WTC11 (cell line): ENCODE data around the gene CCL2. TPM values are rescaled to one million over a fixed set of nuclear protein-coding genes. Genes with fewer than 3 reads are reported as not detected.

ENCODE experiments used
- ATAC-seq: fragments of 200-7000 bp; cut with Tn5 transposase; 2 replicates; pipeline ENCODE4 v1.10.0; 2021; ENCODE audit warnings: mild to moderate bottlenecking, moderate library complexity
- CTCF ChIA-PET: fragments of 300-600 bp; sonication (Branson Sonifier 250); formaldehyde crosslinking; loops from one replicate; lab custom pipeline; 2021; ENCODE audit warnings: antibody characterized with exemption; lab: Charles Lee
- POLR2A ChIA-PET: fragments of 350-600 bp; sonication (Branson Sonifier 250); formaldehyde crosslinking; loops from one replicate; lab custom pipeline; 2021; ENCODE audit warnings: antibody characterized with exemption; lab: Charles Lee
- DNase-seq: peaks from one replicate; pipeline ENCODE4 v3.0.0; 2021; ENCODE audit warnings: low spot score
- H3K27ac Mint-ChIP-seq: 2 replicates; pipeline ENCODE4 v1.8.0; 2021; ENCODE audit warnings: mixed read lengths
- H3K27me3 Mint-ChIP-seq: 2 replicates; pipeline ENCODE4 v1.8.0; 2021; ENCODE audit warnings: low read depth, mild to moderate bottlenecking, moderate library complexity, mixed read lengths
- H3K36me3 Mint-ChIP-seq: 2 replicates; pipeline ENCODE4 v1.8.0; 2021; ENCODE audit warnings: mixed read lengths
- H3K4me1 Mint-ChIP-seq: 2 replicates; pipeline ENCODE4 v1.8.0; 2022; ENCODE audit warnings: mixed read lengths
- H3K4me3 Mint-ChIP-seq: 2 replicates; pipeline ENCODE4 v1.8.0; 2021; ENCODE audit warnings: mild to moderate bottlenecking, moderate library complexity, mixed read lengths
- H3K9me3 Mint-ChIP-seq: 2 replicates; pipeline ENCODE4 v1.8.0; 2021; ENCODE audit warnings: mixed read lengths
- AFF4 ChIP-seq: sonication (generic); formaldehyde crosslinking; IDR thresholded peaks from 2 replicates; pipeline ENCODE4 v1.8.1; 2023; ENCODE audit warnings: mild to moderate bottlenecking, missing genetic modification reagents, borderline replicate concordance
- E2F5 ChIP-seq: sonication (generic); formaldehyde crosslinking; IDR thresholded peaks from 2 replicates; pipeline ENCODE4 v1.8.1; 2022; ENCODE audit warnings: mild to moderate bottlenecking, moderate library complexity, missing genetic modification reagents
- ESRRA ChIP-seq: sonication (generic); formaldehyde crosslinking; IDR thresholded peaks from 2 replicates; pipeline ENCODE4 v1.8.1; 2022; ENCODE audit warnings: mild to moderate bottlenecking, missing genetic modification reagents, borderline replicate concordance
- FOXJ3 ChIP-seq: sonication (generic); formaldehyde crosslinking; IDR thresholded peaks from 2 replicates; pipeline ENCODE4 v1.9.0; 2021; ENCODE audit warnings: missing genetic modification reagents, mild to moderate bottlenecking, borderline replicate concordance
- FOXK1 ChIP-seq: sonication (generic); formaldehyde crosslinking; IDR thresholded peaks from 2 replicates; pipeline ENCODE4 v1.8.0; 2022; ENCODE audit warnings: mild to moderate bottlenecking, moderate library complexity, missing genetic modification reagents
- GABPB1 ChIP-seq: sonication (generic); formaldehyde crosslinking; IDR thresholded peaks from 2 replicates; pipeline ENCODE4 v1.8.1; 2023; ENCODE audit warnings: mild to moderate bottlenecking, missing genetic modification reagents
- HMGXB4 ChIP-seq: sonication (generic); formaldehyde crosslinking; IDR thresholded peaks from 2 replicates; pipeline ENCODE4 v1.8.1; 2023; ENCODE audit warnings: mild to moderate bottlenecking, moderate library complexity, missing genetic modification reagents
- JUN ChIP-seq: sonication (generic); formaldehyde crosslinking; IDR thresholded peaks from 2 replicates; pipeline ENCODE4 v1.8.0; 2023; ENCODE audit warnings: mild to moderate bottlenecking, missing genetic modification reagents
- KAT7 ChIP-seq: sonication (generic); formaldehyde crosslinking; IDR thresholded peaks from 2 replicates; pipeline ENCODE4 v1.8.1; 2023; ENCODE audit warnings: missing genetic modification reagents, mild to moderate bottlenecking, borderline replicate concordance
- MAX ChIP-seq: sonication (generic); formaldehyde crosslinking; IDR thresholded peaks from 2 replicates; pipeline ENCODE4 v1.8.0; 2022; ENCODE audit warnings: mild to moderate bottlenecking, missing genetic modification reagents
- MXD4 ChIP-seq: fragments of 250-450 bp; sonication (Bioruptor Pico); IDR thresholded peaks from 2 replicates; pipeline ENCODE4 v1.8.0; 2021; ENCODE audit warnings: mild to moderate bottlenecking, moderate library complexity, borderline replicate concordance
- MYBL2 ChIP-seq: sonication (generic); formaldehyde crosslinking; IDR thresholded peaks from 2 replicates; pipeline ENCODE4 v1.8.1; 2023; ENCODE audit warnings: mild to moderate bottlenecking, moderate library complexity, missing genetic modification reagents
- NFE2L1 ChIP-seq: sonication (generic); formaldehyde crosslinking; IDR thresholded peaks from 2 replicates; pipeline ENCODE4 v1.8.1; 2023; ENCODE audit warnings: missing genetic modification reagents
- NR3C1 ChIP-seq: sonication (generic); formaldehyde crosslinking; conservative IDR thresholded peaks from 2 replicates; pipeline ENCODE4 v1.8.1; 2023; ENCODE audit warnings: low read depth, mild to moderate bottlenecking, missing genetic modification reagents
- OVOL2 ChIP-seq: fragments of 250-450 bp; sonication (Bioruptor Pico); IDR thresholded peaks from 2 replicates; pipeline ENCODE4 v1.9.0; 2021; ENCODE audit warnings: mild to moderate bottlenecking, borderline replicate concordance
- PRRX2 ChIP-seq: fragments of 250-450 bp; sonication (Bioruptor Pico); IDR thresholded peaks from 2 replicates; pipeline ENCODE4 v1.8.0; 2021; ENCODE audit warnings: mild to moderate bottlenecking
- RELA ChIP-seq: sonication (generic); formaldehyde crosslinking; IDR thresholded peaks from 2 replicates; pipeline ENCODE4 v1.8.1; 2022; ENCODE audit warnings: missing genetic modification reagents, mild to moderate bottlenecking, borderline replicate concordance
- SOX15 ChIP-seq: fragments of 250-450 bp; sonication (Bioruptor Pico); IDR thresholded peaks from 2 replicates; pipeline ENCODE4 v1.9.0; 2021; ENCODE audit warnings: mild to moderate bottlenecking
- TP53 ChIP-seq: sonication (generic); formaldehyde crosslinking; IDR thresholded peaks from 2 replicates; pipeline ENCODE4 v1.8.1; 2023; ENCODE audit warnings: mild to moderate bottlenecking, missing genetic modification reagents
- ZBTB43 ChIP-seq: sonication (generic); formaldehyde crosslinking; IDR thresholded peaks from 2 replicates; pipeline ENCODE4 v1.8.1; 2023; ENCODE audit warnings: mild to moderate bottlenecking, missing genetic modification reagents
- ZNF138 ChIP-seq: sonication (generic); formaldehyde crosslinking; conservative IDR thresholded peaks from 2 replicates; pipeline ENCODE4 v1.8.1; 2022; ENCODE audit warnings: mild to moderate bottlenecking, moderate library complexity, missing genetic modification reagents
- ZNF396 ChIP-seq: fragments of 250-450 bp; sonication (Bioruptor Pico); IDR thresholded peaks from 2 replicates; pipeline ENCODE4 v1.8.0; 2021; ENCODE audit warnings: mild to moderate bottlenecking, moderate library complexity, borderline replicate concordance
- ZNF416 ChIP-seq: fragments of 250-450 bp; sonication (Bioruptor Pico); IDR thresholded peaks from 2 replicates; pipeline ENCODE4 v1.9.0; 2021; ENCODE audit warnings: mild to moderate bottlenecking, inconsistent platforms
- ZNF671 ChIP-seq: fragments of 250-450 bp; sonication (Bioruptor Pico); IDR thresholded peaks from 2 replicates; pipeline ENCODE4 v1.8.0; 2021; ENCODE audit warnings: mild to moderate bottlenecking
- total RNA-seq: library from RNA; stranded (reverse); gene quantifications from 3 replicates; pipeline ENCODE4 v1.2.3, GENCODE V29; 2021

CCL2 gene
- total RNA-seq, 1 experiment from 2014 or later: 5.3 TPM

GRCh38 chr17:34275881-34276280 is 20.8 kb downstream of the CCL2 start (continued):
- no peak for TF ChIP-seq HMGXB4 (CRISPR knock-in tag)
- no peak for TF ChIP-seq GABPB1
- TF ChIP-seq TP53: no peak

GRCh38 chr17:34276826-34277225 is 21.7 kb downstream of the CCL2 start:
- no peak overlapping the region for H3K27ac Mint-ChIP-seq
- TF ChIP-seq PRRX2 (CRISPR knock-in tag) (no peak), E2F5 (no peak), MAX (no peak), ZNF416 (no peak), ZBTB43 (no peak), FOXJ3 (CRISPR knock-in tag) (no peak), ESRRA (CRISPR knock-in tag) (no peak), JUN (CRISPR knock-in tag) (no peak), MXD4 (no peak), NR3C1 (CRISPR knock-in tag) (no peak), ZNF396 (CRISPR knock-in tag) (no peak)
- ATAC-seq (no peak), DNase-seq (no peak)
- POLR2A ChIA-PET: interaction anchor here (0.6 kb wide), 1 partner anchor 45 kb away, joined by 4 read pairs; no protein-coding TSS in a partner anchor
- no peak overlapping the region for H3K4me3 Mint-ChIP-seq
- no peaks in the 10 kb centered on the region for H3K9me3 Mint-ChIP-seq
- CTCF ChIA-PET: interaction anchor here (0.8 to 1.1 kb wide), 2 partner anchors 85 to 106 kb away, joined by 3 to 6 read pairs; no protein-coding TSS in a partner anchor
- no peaks in the 10 kb centered on the region for H3K36me3 Mint-ChIP-seq
- no peaks in the 10 kb centered on the region for H3K4me1 Mint-ChIP-seq
- peaks cover 27% of the 10 kb centered on the region for H3K27me3 Mint-ChIP-seq

- ChIA-PET POLR2A (no interaction called here), CTCF (interaction anchor here (1.0 kb wide), 1 partner anchor 78 kb away, joined by 3 read pairs; no protein-coding TSS in a partner anchor)
- Mint-ChIP-seq H3K9me3 (no peaks in the 10 kb centered on the region), H3K4me1 (no peaks in the 10 kb centered on the region), H3K27me3 (peaks cover 46% of the 10 kb centered on the region), H3K36me3 (no peaks in the 10 kb centered on the region), H3K4me3 (no peak overlapping the region), H3K27ac (no peak overlapping the region)
- DNase-seq: no peak
- ATAC-seq: no peak
- no peak for TF ChIP-seq AFF4
- no peak for TF ChIP-seq NFE2L1 (CRISPR knock-in tag)
- TF ChIP-seq FOXK1 (CRISPR knock-in tag): no peak
- TF ChIP-seq MYBL2 (CRISPR knock-in tag): no peak
- no peak for TF ChIP-seq ZNF138 (CRISPR knock-in tag)
- no peak for TF ChIP-seq RELA (CRISPR knock-in tag)
- TF ChIP-seq NR3C1 (CRISPR knock-in tag): no peak
- no peak for TF ChIP-seq ZNF671 (CRISPR knock-in tag)
- TF ChIP-seq MXD4: no peak
- TF ChIP-seq KAT7 (CRISPR knock-in tag): no peak
- TF ChIP-seq SOX15: no peak
- no peak for TF ChIP-seq ZNF396 (CRISPR knock-in tag)
- no peak for TF ChIP-seq OVOL2 (CRISPR knock-in tag)
- TF ChIP-seq MAX: no peak
Measured at GRCh38 chr17:34283571-34283970, 28.5 kb downstream of the CCL2 start.
